ENCODE data around the gene RALGPS1.
A peak's percentile ranks its signal among the peaks of the same experiment; 100 is the strongest.

RALGPS1 gene

GRCh38 chr9:126956917-126957686 lies 42.5 kb downstream of the RALGPS1 start:
- TF ChIP-seq, protein P1, sequence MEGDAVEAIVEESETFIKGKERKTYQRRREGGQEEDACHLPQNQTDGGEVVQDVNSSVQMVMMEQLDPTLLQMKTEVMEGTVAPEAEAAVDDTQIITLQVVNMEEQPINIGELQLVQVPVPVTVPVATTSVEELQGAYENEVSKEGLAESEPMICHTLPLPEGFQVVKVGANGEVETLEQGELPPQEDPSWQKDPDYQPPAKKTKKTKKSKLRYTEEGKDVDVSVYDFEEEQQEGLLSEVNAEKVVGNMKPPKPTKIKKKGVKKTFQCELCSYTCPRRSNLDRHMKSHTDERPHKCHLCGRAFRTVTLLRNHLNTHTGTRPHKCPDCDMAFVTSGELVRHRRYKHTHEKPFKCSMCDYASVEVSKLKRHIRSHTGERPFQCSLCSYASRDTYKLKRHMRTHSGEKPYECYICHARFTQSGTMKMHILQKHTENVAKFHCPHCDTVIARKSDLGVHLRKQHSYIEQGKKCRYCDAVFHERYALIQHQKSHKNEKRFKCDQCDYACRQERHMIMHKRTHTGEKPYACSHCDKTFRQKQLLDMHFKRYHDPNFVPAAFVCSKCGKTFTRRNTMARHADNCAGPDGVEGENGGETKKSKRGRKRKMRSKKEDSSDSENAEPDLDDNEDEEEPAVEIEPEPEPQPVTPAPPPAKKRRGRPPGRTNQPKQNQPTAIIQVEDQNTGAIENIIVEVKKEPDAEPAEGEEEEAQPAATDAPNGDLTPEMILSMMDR (IDR thresholded peaks at IDR 0.05), result no peak

DNA sequence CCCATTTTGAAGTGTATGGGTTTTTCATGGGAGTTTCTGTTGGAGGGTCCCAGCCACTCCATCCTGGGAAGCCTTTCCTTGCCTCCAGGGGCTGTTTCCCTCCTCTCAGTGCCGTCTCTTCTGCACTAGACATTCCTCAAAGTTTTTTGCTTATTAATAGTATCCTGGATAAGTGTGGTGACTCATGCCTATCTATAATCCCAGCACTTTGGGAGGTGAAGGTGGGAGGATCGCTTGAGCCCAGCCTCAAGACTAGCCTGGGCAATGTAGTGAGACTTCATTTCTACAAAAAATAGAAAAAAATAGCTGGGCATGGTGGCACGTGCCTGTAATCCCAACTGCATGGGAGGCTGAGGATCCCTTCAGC lies 43.1 kb downstream of the RALGPS1 start:
- TF ChIP-seq, protein P1 (IDR thresholded peaks at IDR 0.05), result no peak

DNA sequence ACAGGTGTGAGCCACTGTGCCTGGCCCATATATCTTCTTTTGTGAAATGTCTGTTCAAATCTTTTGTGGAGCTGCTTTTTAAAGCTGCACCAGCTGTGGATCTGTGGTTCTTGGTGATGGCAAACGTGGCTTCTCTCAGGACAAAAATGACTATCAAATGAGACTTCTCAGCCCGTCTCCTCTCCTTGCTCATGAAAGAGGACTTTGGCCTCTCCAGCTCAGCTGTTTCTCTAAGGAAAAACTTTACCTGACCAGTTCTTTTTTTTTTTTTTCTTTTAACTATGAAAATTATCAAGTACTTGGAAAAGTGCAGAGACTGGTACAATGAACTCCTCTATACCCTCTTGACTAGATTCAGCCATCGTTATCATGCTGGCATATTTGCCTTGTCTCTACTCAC lies 44.8 kb downstream of the RALGPS1 start:
- TF ChIP-seq, protein P1 (IDR thresholded peaks at IDR 0.05), result no peak

DNA sequence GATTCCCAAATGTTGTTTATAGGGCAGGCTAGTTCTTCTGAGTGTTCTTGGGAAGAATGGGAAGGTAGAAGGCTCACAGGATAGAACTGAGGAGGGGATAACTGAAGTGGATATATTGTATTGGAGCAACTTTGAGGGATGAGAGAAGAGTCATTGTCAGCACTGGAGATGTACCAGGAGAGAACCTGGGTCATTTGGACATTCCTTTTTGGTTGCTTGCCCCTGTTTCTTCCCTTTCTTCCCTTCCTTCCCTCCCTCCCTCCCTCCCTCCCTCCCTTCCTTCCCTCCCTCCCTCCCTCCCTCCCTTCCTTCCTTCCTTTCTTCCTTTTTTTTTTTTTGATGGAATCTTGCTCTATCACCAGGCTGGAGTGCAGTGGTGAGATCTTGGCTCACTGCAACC lies 45.3 kb downstream of the RALGPS1 start:
- TF ChIP-seq, protein P1 (IDR thresholded peaks at IDR 0.05), result no peak

GRCh38 chr9:126962336-126962735 lies 47.8 kb downstream of the RALGPS1 start:
- TF ChIP-seq, protein P1 (IDR thresholded peaks at IDR 0.05), result no peak

DNA sequence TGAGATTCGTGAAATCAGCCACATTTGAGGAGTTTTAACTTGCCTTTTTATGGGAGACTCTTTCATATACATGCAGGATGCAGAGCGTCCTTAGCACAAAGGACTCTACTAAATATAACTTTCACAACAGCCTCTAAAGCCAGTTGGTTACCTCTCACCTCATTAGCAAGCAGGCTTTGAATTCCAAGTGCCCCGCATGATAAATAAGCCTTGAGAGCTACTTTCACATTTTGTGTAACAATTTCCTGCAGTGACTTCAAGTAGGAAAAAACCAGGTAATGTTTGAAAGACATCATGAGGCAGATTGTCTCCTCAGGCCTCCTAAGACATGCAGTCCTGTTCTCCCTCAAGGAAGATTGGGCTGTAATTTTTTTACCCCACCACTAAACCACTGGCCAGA lies 50.5 kb downstream of the RALGPS1 start:
- TF ChIP-seq, protein P1 (IDR thresholded peaks at IDR 0.05), result no peak

DNA sequence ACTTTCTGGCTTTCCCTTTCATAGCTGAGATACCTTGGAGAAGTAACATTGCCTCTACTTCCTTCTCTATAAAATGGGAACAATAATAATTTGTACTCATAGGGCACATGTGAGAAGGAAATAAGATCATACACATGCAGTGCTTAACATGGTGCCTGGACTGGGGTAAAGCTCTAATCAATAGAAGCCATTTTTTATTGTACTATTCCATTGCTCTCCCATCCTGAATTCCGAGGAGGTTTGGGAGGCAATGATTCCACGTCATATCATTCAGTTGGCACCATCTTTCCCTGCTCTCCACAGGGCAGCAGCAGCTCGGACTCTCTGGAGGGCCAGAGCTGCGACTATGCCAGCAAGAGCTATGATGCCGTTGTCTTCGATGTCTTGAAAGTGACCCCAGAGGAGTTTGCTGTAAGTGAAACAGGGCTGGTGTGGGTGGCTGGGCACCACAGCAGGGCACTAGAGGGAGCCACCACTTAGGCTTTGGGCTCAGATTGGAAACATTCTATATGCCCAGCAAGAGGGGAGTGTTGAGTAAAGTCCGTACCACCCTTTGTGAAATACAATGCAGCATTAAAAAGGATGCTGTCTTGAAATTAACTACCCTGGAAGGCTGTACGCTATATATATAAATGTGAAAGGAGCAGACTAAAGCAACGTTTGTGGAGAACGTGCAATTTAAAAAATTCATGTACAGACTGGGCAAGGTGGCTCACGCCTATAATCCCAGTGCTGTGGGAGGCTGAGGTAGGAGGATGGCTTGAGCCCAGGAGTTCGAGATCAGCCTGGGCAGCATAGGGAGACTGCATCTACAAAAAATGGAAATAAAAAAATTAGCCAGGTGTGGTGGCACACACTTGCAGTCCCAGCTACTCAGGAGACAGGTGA lies 51.2 kb downstream of the RALGPS1 start:
- TF ChIP-seq, protein P1 (IDR thresholded peaks at IDR 0.05), result peak; percentile 95
